RWPE2 (cell line): ENCODE measurements around the gene PER2.

Source experiments
- ATAC-seq: fragments of 200-7000 bp; cut with Tn5 transposase; 3 replicates; pipeline ENCODE4 v1.9.1; 2021; ENCODE audit warnings: low read depth
- DNase-seq: peaks from one replicate; pipeline ENCODE4 v3.0.0-alpha.2; 2020; ENCODE audit warnings: low spot score
- H3K27ac ChIP-seq: fragments of 450-650 bp; 2 replicates; pipeline ENCODE4 v1.5.1; 2017; ENCODE audit warnings: mild to moderate bottlenecking; ENCODE audit not compliant: poor library complexity, severe bottlenecking
- H3K27me3 ChIP-seq: fragments of 250-450 bp; sonication (Bioruptor Pico); 2 replicates; pipeline ENCODE4 v1.5.1; 2021; ENCODE audit warnings: mild to moderate bottlenecking, moderate library complexity; ENCODE audit not compliant: insufficient read depth, poor library complexity, severe bottlenecking
- H3K36me3 ChIP-seq: fragments of 250-450 bp; sonication (Bioruptor Pico); 2 replicates; pipeline ENCODE4 v1.5.1; 2020; ENCODE audit warnings: low read depth, mild to moderate bottlenecking, moderate library complexity
- H3K4me1 ChIP-seq: fragments of 250-450 bp; sonication (Bioruptor Pico); 2 replicates; pipeline ENCODE4 v1.5.1; 2021; ENCODE audit warnings: mild to moderate bottlenecking, moderate library complexity; ENCODE audit not compliant: insufficient read depth, poor library complexity, severe bottlenecking
- H3K4me3 ChIP-seq: fragments of 250-450 bp; sonication (Bioruptor Pico); 2 replicates; pipeline ENCODE4 v1.5.1; 2021; ENCODE audit warnings: mild to moderate bottlenecking, moderate library complexity; ENCODE audit not compliant: severe bottlenecking
- H3K9me3 ChIP-seq: fragments of 250-450 bp; sonication (Bioruptor Pico); 2 replicates; pipeline ENCODE4 v1.5.1; 2021; ENCODE audit warnings: mild to moderate bottlenecking, moderate library complexity; ENCODE audit not compliant: severe bottlenecking
- CTCF ChIP-seq: fragments of 450-650 bp; IDR thresholded peaks from one replicate; pipeline ENCODE4 v1.5.1; 2017; ENCODE audit warnings: mild to moderate bottlenecking, moderate library complexity; ENCODE audit not compliant: poor library complexity, severe bottlenecking

Gene PER2

GRCh38 chr2:238243496-238244076 lies 44.8 kb downstream of the PER2 start:
- no peak for TF ChIP-seq CTCF
- Histone ChIP-seq H3K9me3 (no peaks in the 10 kb centered on the region), H3K4me3 (no peak overlapping the region), H3K36me3 (peaks cover 16% of the 10 kb centered on the region; the same call in 1 of the 2 replicates), H3K27me3 (peaks cover 3% of the 10 kb centered on the region), H3K4me1 (no peaks in the 10 kb centered on the region), H3K27ac (no peak overlapping the region)
- ATAC-seq (no peak), DNase-seq (peak; percentile 33)

GRCh38 chr2:238242731-238243495 lies 45.5 kb downstream of the PER2 start:
- TF ChIP-seq CTCF: no peak
- peaks cover 3% of the 10 kb centered on the region for H3K27me3 ChIP-seq
- no peaks in the 10 kb centered on the region for H3K4me1 ChIP-seq
- H3K9me3 ChIP-seq: no peaks in the 10 kb centered on the region
- H3K36me3 ChIP-seq: peaks cover 16% of the 10 kb centered on the region; the same call in 1 of the 2 replicates
- H3K27ac ChIP-seq: no peak overlapping the region
- DNase-seq (no peak), ATAC-seq (no peak)
- no peak overlapping the region for H3K4me3 ChIP-seq

- peaks cover 16% of the 10 kb centered on the region; the same call in 1 of the 2 replicates for H3K36me3 ChIP-seq
- no peak overlapping the region for H3K4me3 ChIP-seq
- no peaks in the 10 kb centered on the region for H3K9me3 ChIP-seq
- TF ChIP-seq CTCF: no peak
- no peak overlapping the region for H3K27ac ChIP-seq
- H3K4me1 ChIP-seq: no peaks in the 10 kb centered on the region
- DNase-seq (no peak), ATAC-seq (no peak)
- peaks cover 3% of the 10 kb centered on the region for H3K27me3 ChIP-seq
Observed at GRCh38 chr2:238241970-238242369, 46.4 kb downstream of the PER2 start.

- H3K27me3 ChIP-seq: peaks cover 3% of the 10 kb centered on the region
- no peak for DNase-seq
- peaks cover 11% of the 10 kb centered on the region; the same call in 1 of the 2 replicates for H3K36me3 ChIP-seq
- H3K4me1 ChIP-seq: no peaks in the 10 kb centered on the region
- H3K4me3 ChIP-seq: no peak overlapping the region
- peak; percentile 39 for ATAC-seq
- TF ChIP-seq CTCF: no peak
- no peak overlapping the region for H3K27ac ChIP-seq
- H3K9me3 ChIP-seq: no peaks in the 10 kb centered on the region
Observed at GRCh38 chr2:238240757-238241711, 47.4 kb downstream of the PER2 start.
